CD4-positive, alpha-beta T cell treated with Interleukin-12 subunit alpha and Interleukin-12 subunit beta, for 1 hour (primary cell): ENCODE results near the gene CAMKK2.

ENCODE experiments used
- DNase-seq: peaks from one replicate; pipeline ENCODE4 v3.0.0-alpha.2; 2020

The CAMKK2 gene

DNA sequence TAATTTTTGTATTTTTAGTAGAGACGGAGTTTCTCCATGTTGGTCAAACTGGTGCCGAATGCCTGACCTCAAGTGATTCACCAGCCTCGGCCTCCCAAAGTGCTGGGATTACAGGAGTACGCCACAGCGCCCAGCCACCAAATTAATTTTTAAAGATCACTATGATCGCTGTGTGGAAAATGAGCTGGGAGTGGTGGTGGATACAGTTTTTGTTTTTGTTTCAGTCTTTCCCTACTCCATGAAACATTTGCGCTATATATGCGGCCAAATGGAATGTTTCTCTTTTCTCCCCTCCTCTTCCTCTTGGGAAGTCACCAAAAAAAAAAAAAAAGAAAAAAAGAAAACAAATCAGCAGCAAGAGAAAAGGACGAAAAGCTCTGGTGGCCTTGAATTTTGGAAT lies 107.4 kb downstream of the CAMKK2 start:
- DNase-seq: no peak

DNA sequence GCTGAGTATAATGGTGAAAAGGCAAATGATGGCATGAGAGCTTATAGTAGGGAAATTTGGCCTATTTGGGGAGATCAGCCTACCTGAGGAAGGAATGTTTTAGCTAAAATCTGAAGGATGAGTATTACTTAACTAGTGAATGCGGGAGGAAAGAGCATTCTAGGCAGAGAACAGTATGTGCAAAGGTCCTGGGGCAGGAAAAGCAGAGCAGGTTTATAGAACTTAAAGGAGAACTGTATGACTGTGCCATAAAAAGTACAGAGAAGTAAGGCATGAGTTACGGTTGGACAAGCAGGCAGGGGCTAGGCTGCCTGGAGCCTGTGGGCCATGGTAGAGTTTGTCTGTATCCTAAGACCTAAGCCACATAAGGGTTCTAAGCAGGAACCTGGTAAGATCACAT lies 108.3 kb downstream of the CAMKK2 start:
- no peak for DNase-seq
